GM12878 (cell line): Measurements from ENCODE around the gene HCFC2. TPM values are rescaled to one million over a fixed set of nuclear protein-coding genes. Genes with fewer than 3 reads are reported as not detected.

Experiments used
- ATAC-seq: fragments of 200-7000 bp; cut with Tn5 transposase; 3 replicates; pipeline ENCODE4 v1.9.1; 2020; ENCODE audit warnings: mild to moderate bottlenecking, moderate library complexity
- BruUV-seq: library from RNA; stranded (reverse); fragments of 400-500 nt; replicated peaks from 2 replicates; lab custom pipeline; 2021; lab: Mats Ljungman, UMichigan
- CTCF ChIA-PET: fragments of 300-600 bp; sonication (Branson Sonifier 250); formaldehyde crosslinking; extraction: SDS; loops from one replicate; lab custom pipeline; 2021; ENCODE audit warnings: inconsistent platforms; lab: Yijun Ruan, JAX
- POLR2A ChIA-PET: fragments of 350-600 bp; formaldehyde crosslinking; extraction: SDS; loops from one replicate; lab custom pipeline; 2021; ENCODE audit warnings: inconsistent platforms; lab: Charles Lee
- RAD21 ChIA-PET: fragments of 300-600 bp; sonication (Branson Sonifier 250); formaldehyde crosslinking; loops from one replicate; lab custom pipeline; 2023; ENCODE audit warnings: antibody characterized with exemption; ENCODE audit not compliant: unreplicated experiment; lab: Charles Lee
- SMC1A ChIA-PET: fragments of 300-600 bp; sonication (Branson Sonifier 250); formaldehyde crosslinking; loops from one replicate; lab custom pipeline; 2023; ENCODE audit not compliant: unreplicated experiment, uncharacterized antibody; lab: Charles Lee
- DNase-seq: peaks from one replicate; pipeline ENCODE4 v3.0.0-alpha.2; 2011; ENCODE audit warnings: low read depth, low spot score
- FAIRE-seq: peaks from 3 replicates; lab custom pipeline; 2011; peaks lifted over from hg19 to GRCh38; lab: Jason Lieb, UNC
- H2AFZ ChIP-seq: 2 replicates; pipeline ENCODE4 v1.6.0; 2011; ENCODE audit warnings: low read depth, low read length, control low read depth; ENCODE audit not compliant: control insufficient read depth
- H3K27ac ChIP-seq: 2 replicates; pipeline ENCODE4 v1.5.1; 2011; ENCODE audit warnings: control low read depth; ENCODE audit not compliant: control insufficient read depth, insufficient read depth
- H3K27me3 ChIP-seq, 2 experiments: replicated peaks in 1 of 2; 2 replicates each; pipeline versions ENCODE4 v1.6.0 to v1.6.1; 2011; ENCODE audit warnings: low read length in 1 of 2; ENCODE audit not compliant: control insufficient read depth in 2 of 2, insufficient read depth in 2 of 2
- H3K36me3 ChIP-seq, 2 experiments: 2 replicates each; pipeline ENCODE4 v1.5.1; 2011; ENCODE audit warnings: low read length in 1 of 2; ENCODE audit not compliant: control insufficient read depth in 2 of 2, insufficient read depth in 2 of 2
- H3K4me1 ChIP-seq: 2 replicates; pipeline ENCODE4 v1.6.1; 2011; ENCODE audit warnings: mild to moderate bottlenecking, low read length, moderate library complexity, mixed read lengths; ENCODE audit not compliant: control insufficient read depth, insufficient read depth
- H3K4me2 ChIP-seq: 2 replicates; pipeline ENCODE4 v1.6.0; 2011; ENCODE audit warnings: control low read depth; ENCODE audit not compliant: control insufficient read depth, insufficient read depth
- H3K4me3 ChIP-seq: fragments of 200-600 bp; sonication (generic); 2 replicates; pipeline ENCODE4 v1.5.1; 2016
- H3K79me2 ChIP-seq: 2 replicates; pipeline ENCODE4 v1.6.0; 2011; ENCODE audit warnings: low read length; ENCODE audit not compliant: control insufficient read depth, insufficient read depth
- H3K9ac ChIP-seq: 2 replicates; pipeline ENCODE4 v1.8.0; 2011; ENCODE audit warnings: low read length, control low read depth, mixed read lengths; ENCODE audit not compliant: control insufficient read depth, insufficient read depth
- H3K9me3 ChIP-seq: replicated peaks from 3 replicates; pipeline ENCODE4 v1.5.1; 2011; ENCODE audit warnings: mild to moderate bottlenecking, low read length; ENCODE audit not compliant: control insufficient read depth, insufficient read depth
- H4K20me1 ChIP-seq: 2 replicates; pipeline ENCODE4 v1.6.0; 2011; ENCODE audit not compliant: control insufficient read depth, insufficient read depth
- EZH2 ChIP-seq: IDR thresholded peaks from 2 replicates; pipeline ENCODE4 v1.6.1; 2012; ENCODE audit warnings: low read depth, mild to moderate bottlenecking, control low read depth, inconsistent platforms, low read length, borderline replicate concordance; ENCODE audit not compliant: control insufficient read depth
- GATAD2B ChIP-seq: fragments of 450-650 bp; conservative IDR thresholded peaks from 2 replicates; pipeline ENCODE4 v1.6.1; 2017; ENCODE audit warnings: low read depth, mild to moderate bottlenecking, moderate library complexity
- JUND ChIP-seq: IDR thresholded peaks from 2 replicates; pipeline ENCODE4 v1.6.1; 2012; ENCODE audit warnings: low read depth, mild to moderate bottlenecking, low read length, improper control_type of control experiment, moderate library complexity
- KAT2A ChIP-seq: conservative IDR thresholded peaks from 2 replicates; pipeline ENCODE4 v1.6.1; 2011; ENCODE audit warnings: low read depth, low read length; ENCODE audit not compliant: control insufficient read depth
- LARP7 ChIP-seq: fragments of 450-650 bp; IDR thresholded peaks from 2 replicates; pipeline ENCODE4 v1.6.1; 2017; ENCODE audit warnings: mild to moderate bottlenecking
- MTA3 ChIP-seq: IDR thresholded peaks from 2 replicates; pipeline ENCODE4 v1.6.1; 2012; ENCODE audit warnings: low read length, inconsistent platforms, borderline replicate concordance
- MXI1 ChIP-seq: fragments of 150-350 bp; IDR thresholded peaks from 2 replicates; pipeline ENCODE4 v1.6.1; 2011; ENCODE audit warnings: low read depth, mild to moderate bottlenecking, inconsistent platforms, low read length, improper control_type of control experiment
- POU2F2 ChIP-seq: IDR thresholded peaks from 3 replicates; pipeline ENCODE4 v1.6.1; 2011; ENCODE audit warnings: low read depth, mild to moderate bottlenecking, low read length, borderline replicate concordance
- RBBP5 ChIP-seq: fragments of 200-600 bp; sonication (generic); conservative IDR thresholded peaks from 2 replicates; pipeline ENCODE4 v1.6.1; 2016
- SIX5 ChIP-seq: IDR thresholded peaks from 2 replicates; pipeline ENCODE4 v1.6.1; 2011; ENCODE audit warnings: mild to moderate bottlenecking, low read depth, low read length, moderate library complexity; ENCODE audit not compliant: severe bottlenecking
- SMAD1 ChIP-seq: fragments of 450-650 bp; IDR thresholded peaks from 2 replicates; pipeline ENCODE4 v1.6.1; 2018; ENCODE audit warnings: mild to moderate bottlenecking, low read depth; ENCODE audit not compliant: partially characterized antibody
- TAF1 ChIP-seq: IDR thresholded peaks from 2 replicates; pipeline ENCODE4 v1.6.1; 2011; ENCODE audit warnings: mild to moderate bottlenecking, low read depth, low read length, borderline replicate concordance
- TBL1XR1 ChIP-seq: IDR thresholded peaks from 2 replicates; pipeline ENCODE4 v1.6.1; 2012; ENCODE audit warnings: low read depth, low read length, improper control_type of control experiment
- WGBS: methylation state at CpG from one replicate; pipeline ENCODE4 v1.1.6; 2016; ENCODE audit warnings: low lambda C conversion rate; ENCODE audit not compliant: insufficient replicate concordance, insufficient coverage; ENCODE audit errors: missing lambda C conversion rate; 5-methylcytosine and 5-hydroxymethylcytosine counted together
- in situ Hi-C: fragments of 300-500 bp; cut with MboI; formaldehyde crosslinking; loops from 9 replicates; pipeline ENCODE4 v1.14.3; 2018; ENCODE audit warnings: mixed read lengths
- intact Hi-C: fragments of 100-400 bp; cut with micrococcal nuclease; formaldehyde crosslinking; loops from one replicate; pipeline ENCODE4 v1.14.2; 2022; ENCODE audit not compliant: unreplicated experiment
- polyA plus RNA-seq, 11 experiments: library from polyadenylated mRNA; depleted of rRNA in 4 of 11; unstranded in 6 of 11; stranded (reverse) in 5 of 11; fragments of >200 nt; fragmentation: Nextera tagmentation in 4 of 11; fragmentation: Illumina TruSeq in 1 of 11; extraction: Ambion mirVana in 4 of 11; extraction: Trizol in 1 of 11; gene quantifications; 1 replicate in 1 of 11; 2 replicates in 10 of 11; pipeline versions ENCODE4 v1.2.1 to v1.2.3, GENCODE V29; 2011 to 2016; ENCODE audit warnings: inconsistent platforms in 2 of 11, missing spikeins in 2 of 11, low read depth in 1 of 11
- total RNA-seq, 4 experiments: library from RNA; depleted of rRNA in 3 of 4; stranded (reverse); fragments of >200 nt in 3 of 4; fragmentation: Illumina TruSeq in 1 of 4; extraction: Trizol in 1 of 4; gene quantifications; 2 replicates each; pipeline versions ENCODE4 v1.2.1 to v1.2.3, GENCODE V29; 2013 to 2021
- TF ChIP-seq, protein P1 (sequence below): fragments of 450-650 bp; IDR thresholded peaks from 2 replicates; pipeline ENCODE4 v1.6.1; 2014; ENCODE audit warnings: mild to moderate bottlenecking
- TF ChIP-seq, protein P2 (sequence below): IDR thresholded peaks from 2 replicates; pipeline ENCODE4 v1.6.1; 2012; ENCODE audit warnings: improper control_type of control experiment, low read depth, low read length; ENCODE audit not compliant: insufficient replicate concordance
- TF ChIP-seq, protein P3 (sequence below): fragments of 150-350 bp; IDR thresholded peaks from 2 replicates; pipeline ENCODE4 v1.6.1; 2014; ENCODE audit warnings: mild to moderate bottlenecking, low read depth, low read length

The HCFC2 gene
- total and polyA plus RNA-seq, 10 of the 15 experiments (the other 5 are each of a cell fraction or from before 2014, with no cell fraction given), result 1.8 to 14.2 (median 9.3) TPM

DNA sequence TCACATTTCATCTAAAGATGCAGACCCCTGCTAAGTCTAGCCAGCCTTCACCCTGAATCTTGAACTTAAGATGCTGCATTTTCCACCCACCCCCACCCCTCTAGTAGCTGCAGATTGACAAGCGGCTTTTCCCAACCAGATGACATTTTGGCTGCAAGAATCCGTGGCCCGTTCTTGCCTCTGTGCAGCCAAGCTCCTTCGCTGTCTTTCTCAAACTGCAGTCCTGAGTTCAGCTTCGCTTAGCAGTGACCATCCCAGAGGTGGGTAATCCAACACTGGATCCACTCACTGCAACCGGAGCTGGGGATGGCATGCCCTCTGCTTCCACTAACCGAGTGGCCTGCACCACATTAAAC lies 74.4 kb downstream of the HCFC2 start (continued):
- TF ChIP-seq GATAD2B (no peak), JUND (no peak), EZH2 (no peak), MXI1 (no peak), TBL1XR1 (no peak), KAT2A (no peak), TAF1 (no peak), MTA3 (no peak)
- TF ChIP-seq, protein P1, sequence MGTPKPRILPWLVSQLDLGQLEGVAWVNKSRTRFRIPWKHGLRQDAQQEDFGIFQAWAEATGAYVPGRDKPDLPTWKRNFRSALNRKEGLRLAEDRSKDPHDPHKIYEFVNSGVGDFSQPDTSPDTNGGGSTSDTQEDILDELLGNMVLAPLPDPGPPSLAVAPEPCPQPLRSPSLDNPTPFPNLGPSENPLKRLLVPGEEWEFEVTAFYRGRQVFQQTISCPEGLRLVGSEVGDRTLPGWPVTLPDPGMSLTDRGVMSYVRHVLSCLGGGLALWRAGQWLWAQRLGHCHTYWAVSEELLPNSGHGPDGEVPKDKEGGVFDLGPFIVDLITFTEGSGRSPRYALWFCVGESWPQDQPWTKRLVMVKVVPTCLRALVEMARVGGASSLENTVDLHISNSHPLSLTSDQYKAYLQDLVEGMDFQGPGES, result no peak

DNA sequence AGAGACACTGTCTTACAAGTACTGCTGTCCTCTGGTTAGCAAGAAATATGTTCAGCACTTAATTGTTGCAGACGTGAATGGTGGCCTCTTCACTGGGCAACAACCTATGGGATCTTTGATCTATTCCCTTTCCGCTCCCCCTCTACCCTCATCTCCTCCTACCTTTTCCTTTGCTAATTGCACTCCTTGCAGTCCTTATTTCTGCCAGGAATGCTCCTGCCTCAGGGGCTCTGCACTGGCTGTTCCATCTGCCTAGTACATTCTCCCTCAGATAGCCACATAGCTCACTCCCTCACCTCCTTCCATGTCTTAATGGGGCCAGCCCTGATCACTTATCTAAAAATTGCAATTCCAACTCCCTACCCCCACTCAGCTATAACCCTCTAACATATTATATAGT lies 78.2 kb downstream of the HCFC2 start:
- no peak for ATAC-seq
- no peaks in the 10 kb centered on the region for H3K79me2 ChIP-seq
- no peaks in the 10 kb centered on the region for H4K20me1 ChIP-seq
- H3K27me3 ChIP-seq, result no peaks in the 10 kb centered on the region
- peaks cover 2% of the 10 kb centered on the region; the same call in 2 of the 3 replicates for H3K9me3 ChIP-seq
- CTCF ChIA-PET, result interaction anchor here (1.5 kb wide), 1 partner anchor 24 kb away, joined by 3 read pairs; no protein-coding TSS in a partner anchor
- H3K27ac ChIP-seq, result no peak overlapping the region
- H3K36me3 ChIP-seq, result no peaks in the 10 kb centered on the region
- no peak overlapping the region for H3K9ac ChIP-seq
- H3K4me2 ChIP-seq, result no peak overlapping the region
- RAD21 ChIA-PET, result no interaction called here
- POLR2A ChIA-PET, result no interaction called here
- no peak overlapping the region for H2AFZ ChIP-seq
- intact Hi-C loops (no loop called here), in situ Hi-C loops (no loop called here)
- FAIRE-seq, result no peak
- H3K4me1 ChIP-seq, result no peaks in the 10 kb centered on the region
- no TSS peak for BruUV-seq
- WGBS, result 69% methylated on average over 2 of the region's 2 CpGs
- SMC1A ChIA-PET, result no interaction called here
- DNase-seq, result no peak
- no peak overlapping the region for H3K4me3 ChIP-seq
- TF ChIP-seq SIX5 (no peak), POU2F2 (no peak), SMAD1 (no peak), LARP7 (no peak), RBBP5 (no peak)
- TF ChIP-seq, protein P2, sequence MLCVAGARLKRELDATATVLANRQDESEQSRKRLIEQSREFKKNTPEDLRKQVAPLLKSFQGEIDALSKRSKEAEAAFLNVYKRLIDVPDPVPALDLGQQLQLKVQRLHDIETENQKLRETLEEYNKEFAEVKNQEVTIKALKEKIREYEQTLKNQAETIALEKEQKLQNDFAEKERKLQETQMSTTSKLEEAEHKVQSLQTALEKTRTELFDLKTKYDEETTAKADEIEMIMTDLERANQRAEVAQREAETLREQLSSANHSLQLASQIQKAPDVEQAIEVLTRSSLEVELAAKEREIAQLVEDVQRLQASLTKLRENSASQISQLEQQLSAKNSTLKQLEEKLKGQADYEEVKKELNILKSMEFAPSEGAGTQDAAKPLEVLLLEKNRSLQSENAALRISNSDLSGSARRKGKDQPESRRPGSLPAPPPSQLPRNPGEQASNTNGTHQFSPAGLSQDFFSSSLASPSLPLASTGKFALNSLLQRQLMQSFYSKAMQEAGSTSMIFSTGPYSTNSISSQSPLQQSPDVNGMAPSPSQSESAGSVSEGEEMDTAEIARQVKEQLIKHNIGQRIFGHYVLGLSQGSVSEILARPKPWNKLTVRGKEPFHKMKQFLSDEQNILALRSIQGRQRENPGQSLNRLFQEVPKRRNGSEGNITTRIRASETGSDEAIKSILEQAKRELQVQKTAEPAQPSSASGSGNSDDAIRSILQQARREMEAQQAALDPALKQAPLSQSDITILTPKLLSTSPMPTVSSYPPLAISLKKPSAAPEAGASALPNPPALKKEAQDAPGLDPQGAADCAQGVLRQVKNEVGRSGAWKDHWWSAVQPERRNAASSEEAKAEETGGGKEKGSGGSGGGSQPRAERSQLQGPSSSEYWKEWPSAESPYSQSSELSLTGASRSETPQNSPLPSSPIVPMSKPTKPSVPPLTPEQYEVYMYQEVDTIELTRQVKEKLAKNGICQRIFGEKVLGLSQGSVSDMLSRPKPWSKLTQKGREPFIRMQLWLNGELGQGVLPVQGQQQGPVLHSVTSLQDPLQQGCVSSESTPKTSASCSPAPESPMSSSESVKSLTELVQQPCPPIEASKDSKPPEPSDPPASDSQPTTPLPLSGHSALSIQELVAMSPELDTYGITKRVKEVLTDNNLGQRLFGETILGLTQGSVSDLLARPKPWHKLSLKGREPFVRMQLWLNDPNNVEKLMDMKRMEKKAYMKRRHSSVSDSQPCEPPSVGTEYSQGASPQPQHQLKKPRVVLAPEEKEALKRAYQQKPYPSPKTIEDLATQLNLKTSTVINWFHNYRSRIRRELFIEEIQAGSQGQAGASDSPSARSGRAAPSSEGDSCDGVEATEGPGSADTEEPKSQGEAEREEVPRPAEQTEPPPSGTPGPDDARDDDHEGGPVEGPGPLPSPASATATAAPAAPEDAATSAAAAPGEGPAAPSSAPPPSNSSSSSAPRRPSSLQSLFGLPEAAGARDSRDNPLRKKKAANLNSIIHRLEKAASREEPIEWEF, result no peak
- TF ChIP-seq, protein P3, sequence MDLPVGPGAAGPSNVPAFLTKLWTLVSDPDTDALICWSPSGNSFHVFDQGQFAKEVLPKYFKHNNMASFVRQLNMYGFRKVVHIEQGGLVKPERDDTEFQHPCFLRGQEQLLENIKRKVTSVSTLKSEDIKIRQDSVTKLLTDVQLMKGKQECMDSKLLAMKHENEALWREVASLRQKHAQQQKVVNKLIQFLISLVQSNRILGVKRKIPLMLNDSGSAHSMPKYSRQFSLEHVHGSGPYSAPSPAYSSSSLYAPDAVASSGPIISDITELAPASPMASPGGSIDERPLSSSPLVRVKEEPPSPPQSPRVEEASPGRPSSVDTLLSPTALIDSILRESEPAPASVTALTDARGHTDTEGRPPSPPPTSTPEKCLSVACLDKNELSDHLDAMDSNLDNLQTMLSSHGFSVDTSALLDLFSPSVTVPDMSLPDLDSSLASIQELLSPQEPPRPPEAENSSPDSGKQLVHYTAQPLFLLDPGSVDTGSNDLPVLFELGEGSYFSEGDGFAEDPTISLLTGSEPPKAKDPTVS, result no peak
